HG03571 (cell line): Measurements from ENCODE around the gene RFC3.
A peak's percentile ranks its signal among the peaks of the same experiment; 100 is the strongest.
"Not testable (repeated sequence)": the region's sequence is repeated elsewhere in the genome, so short reads cannot be mapped to it uniquely, and the experiment has no call there.

ENCODE experiments used
- ATAC-seq: cut with Tn5 transposase; IDR thresholded peaks from one replicate; pipeline ENCODE4 v1.9.1; 2021; ENCODE audit not compliant: unreplicated experiment

RFC3 gene, protein sequence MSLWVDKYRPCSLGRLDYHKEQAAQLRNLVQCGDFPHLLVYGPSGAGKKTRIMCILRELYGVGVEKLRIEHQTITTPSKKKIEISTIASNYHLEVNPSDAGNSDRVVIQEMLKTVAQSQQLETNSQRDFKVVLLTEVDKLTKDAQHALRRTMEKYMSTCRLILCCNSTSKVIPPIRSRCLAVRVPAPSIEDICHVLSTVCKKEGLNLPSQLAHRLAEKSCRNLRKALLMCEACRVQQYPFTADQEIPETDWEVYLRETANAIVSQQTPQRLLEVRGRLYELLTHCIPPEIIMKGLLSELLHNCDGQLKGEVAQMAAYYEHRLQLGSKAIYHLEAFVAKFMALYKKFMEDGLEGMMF

DNA sequence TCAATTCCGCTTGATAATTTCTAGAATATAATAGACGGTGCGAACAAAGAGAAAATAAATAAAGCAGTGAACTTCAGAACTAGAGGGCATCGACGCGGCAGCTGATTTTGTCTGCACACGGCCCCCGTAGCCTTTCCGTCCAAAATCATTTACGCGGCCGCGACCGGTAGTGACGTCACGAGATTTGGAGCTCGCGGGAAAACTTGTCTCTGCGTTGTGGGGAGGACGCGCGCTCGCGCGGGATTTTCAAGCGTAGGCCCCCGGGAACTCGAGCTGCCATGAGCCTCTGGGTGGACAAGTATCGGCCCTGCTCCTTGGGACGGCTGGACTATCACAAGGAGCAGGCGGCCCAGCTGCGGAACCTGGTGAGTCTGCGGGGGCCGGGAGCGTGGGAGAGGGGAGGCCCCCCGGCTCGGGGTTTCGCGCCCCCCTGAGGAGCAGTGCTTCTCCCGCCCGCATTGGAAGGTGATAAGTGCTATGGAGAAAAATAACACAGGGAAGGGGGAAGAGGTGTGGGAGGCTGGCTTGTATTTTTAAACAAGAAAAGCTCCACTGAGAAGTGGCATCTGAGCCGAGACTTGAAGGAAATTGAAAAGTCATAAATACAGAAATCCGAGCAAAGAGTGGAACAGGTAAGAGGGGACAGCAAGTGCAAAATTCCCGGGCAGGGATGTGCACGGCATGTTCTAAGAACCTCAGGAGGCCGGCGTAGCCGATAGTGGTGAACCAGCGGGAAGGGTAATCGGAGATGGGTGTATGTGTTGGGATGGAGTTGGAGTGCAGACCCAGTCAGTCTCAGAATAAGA lies at the start of gene RFC3:
Gene RFC3 (plus strand): TSS at position 249 of the 806 bp plus-strand sequence. CDS start 30 bp downstream, at position 279.
- ATAC-seq: peak; percentile 93

DNA sequence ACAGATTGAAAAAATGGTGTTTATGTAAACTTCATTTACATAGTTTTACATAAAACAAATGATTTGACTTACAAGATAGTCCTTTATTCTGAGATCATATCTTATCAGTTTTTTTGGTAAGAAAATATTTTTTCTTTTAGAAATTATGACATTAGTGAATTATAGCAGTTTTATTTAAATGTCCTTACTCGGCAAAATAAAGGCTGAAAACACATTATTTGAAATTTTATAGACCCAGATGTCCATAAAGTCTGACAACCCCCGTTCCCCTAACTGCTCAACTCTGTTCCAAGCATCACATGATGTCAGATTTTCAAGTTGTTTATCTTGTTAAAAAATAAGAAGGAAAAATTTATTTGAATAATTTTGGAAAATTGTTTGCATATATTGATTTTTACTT lies 46.7 kb upstream of the RFC3 start:
- ATAC-seq: no peak

DNA sequence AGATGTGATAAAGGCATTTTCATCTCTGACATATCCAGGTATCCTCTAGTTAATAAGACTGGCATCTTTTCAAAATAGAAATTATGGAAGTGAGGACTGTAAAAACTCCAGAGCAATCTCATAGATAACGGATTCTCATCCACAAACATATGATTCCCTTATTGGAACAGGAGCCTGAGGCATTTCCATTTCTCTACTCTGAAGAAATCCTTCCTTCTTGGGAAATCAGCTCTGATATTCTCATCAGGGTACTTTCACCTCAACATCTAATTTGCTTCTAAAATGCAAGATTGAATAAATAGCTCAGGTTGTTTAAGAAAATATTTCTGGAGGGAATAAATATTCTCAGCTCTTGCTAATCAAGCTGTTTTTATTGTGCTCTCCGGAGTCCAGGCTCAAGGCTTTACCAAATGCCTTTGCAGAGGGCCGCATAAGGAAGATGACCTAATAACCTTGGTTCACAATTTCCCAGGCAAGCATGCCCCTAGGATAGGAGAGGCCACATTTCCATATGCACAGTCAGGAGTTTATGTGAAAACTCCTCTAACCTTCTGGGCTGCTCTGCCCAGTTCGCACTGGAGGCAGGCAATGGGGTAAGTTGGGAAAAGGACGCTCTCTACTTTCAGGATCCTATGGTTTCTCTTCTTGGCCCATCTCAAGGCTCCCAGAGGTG lies 44.0 kb upstream of the RFC3 start:
- no peak for ATAC-seq

DNA sequence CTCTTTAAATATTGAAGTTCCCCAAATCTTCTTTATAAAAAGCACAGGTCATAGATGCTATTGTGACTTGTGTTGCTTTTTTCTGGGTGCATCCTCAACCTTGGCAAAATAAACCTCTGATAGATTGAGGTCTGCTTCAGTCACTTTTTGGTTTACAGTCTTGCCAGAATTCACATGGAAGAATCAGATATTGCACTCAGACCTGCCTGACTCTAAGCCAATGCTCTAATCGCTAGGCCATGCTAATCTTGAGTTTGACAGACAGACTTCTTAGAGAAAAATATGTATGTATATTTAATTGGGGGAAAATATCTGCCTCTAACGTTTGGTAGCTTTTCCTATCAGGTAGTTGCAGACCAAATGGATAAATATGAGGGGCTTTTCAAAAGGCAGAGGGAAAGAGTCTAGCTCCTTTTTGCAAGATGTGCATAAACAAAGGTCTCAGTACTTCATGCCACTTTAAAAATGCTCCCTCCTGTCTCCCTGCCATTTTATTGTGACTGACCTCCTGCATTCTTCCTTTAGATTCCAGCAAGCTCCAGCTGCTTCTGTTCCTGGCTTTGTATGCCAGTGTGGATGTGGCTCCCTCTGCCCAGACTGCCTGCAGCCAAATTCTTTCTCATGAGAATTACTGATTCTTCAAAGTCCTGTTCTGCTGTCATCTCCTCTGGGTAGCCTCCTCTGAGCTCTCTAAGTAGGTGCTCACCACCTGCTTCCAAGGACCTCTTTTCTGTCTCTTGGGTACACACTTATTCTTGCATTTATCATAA lies 42.4 kb upstream of the RFC3 start:
- no peak for ATAC-seq

DNA sequence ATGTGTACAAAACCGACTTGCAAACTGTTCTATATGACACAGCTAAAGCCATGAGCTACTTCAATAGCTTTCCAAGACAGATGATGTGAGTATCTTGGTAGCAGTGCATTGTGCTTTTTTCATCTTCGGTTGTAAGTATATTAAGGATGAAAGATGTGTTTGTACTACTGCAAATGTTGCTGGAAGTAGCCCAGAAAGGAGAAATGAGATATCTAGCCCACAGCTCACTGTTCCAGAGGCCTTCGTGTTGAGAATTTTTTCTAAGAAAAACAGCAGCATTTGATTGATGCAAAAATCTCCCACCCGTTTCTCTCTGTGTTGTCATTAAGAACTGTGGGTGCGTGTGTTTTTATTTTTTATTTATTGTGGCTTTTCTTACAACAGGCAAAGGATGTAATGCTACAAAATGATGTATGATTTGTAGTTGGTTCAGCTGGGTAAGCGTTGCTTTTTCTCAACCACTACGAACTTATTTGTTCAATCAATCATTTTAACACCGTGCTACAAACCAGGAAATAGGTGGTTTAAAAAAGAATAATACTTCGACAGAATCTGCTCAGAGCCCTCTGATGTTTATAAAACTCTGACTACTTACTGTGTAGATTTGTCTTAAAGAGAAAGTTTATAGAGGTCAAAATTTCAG lies 41.6 kb upstream of the RFC3 start:
- ATAC-seq: no peak

DNA sequence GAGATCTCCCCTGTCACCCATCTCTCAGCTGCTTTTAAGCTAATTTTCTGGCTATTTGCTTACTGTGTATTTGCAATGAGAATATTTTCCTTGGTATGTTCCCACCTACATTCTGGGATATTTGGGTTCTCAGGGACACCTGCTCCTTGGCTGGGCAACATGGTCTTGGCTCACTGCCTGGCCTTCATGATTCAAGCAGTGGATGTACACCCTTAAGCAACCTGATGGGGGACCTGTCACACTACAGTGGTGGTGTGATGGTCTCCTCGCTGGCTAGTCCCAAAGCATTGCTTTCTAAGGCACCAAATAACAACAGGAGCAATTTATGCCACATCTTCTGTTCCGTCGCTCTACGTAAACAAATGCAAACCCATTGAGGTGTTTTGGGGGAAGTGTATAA lies 35.3 kb upstream of the RFC3 start:
- ATAC-seq: no peak

DNA sequence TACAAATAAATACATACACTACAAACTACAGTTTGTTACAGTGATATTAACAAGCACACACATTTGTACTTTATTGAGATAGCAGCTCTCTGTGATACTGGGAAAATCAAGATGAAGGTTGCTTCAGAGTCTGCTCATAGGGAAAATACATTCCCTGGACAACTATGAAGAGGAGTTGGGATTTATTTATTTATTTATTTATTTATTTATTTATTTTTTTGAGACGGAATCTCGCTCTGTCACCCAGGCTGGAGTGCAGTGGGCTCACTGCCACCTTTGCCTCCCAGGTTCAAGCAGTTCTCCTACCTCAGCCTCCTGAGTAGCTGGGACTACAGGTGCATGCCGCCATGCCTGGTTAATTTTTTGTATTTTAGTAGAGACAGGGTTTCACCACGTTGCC lies 34.7 kb upstream of the RFC3 start:
- ATAC-seq: not testable (repeated sequence)

DNA sequence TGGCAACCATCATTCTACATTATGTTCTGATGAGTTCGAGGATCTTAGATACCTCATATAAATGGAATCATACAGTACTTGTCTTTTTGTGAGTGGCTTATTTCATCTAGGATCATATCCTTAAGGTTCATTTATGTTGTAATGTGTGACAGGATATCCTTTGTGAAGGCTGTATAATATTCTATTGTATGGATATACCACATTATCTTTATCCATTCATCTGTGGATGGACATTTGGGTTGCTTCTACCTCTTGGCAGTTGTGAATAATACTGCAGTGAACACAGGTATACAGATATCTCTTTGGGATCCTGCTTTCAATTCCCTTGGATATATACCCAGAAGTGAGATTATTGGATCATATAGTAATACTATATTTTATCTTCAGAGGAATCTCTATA lies 33.2 kb upstream of the RFC3 start:
- no peak for ATAC-seq

DNA sequence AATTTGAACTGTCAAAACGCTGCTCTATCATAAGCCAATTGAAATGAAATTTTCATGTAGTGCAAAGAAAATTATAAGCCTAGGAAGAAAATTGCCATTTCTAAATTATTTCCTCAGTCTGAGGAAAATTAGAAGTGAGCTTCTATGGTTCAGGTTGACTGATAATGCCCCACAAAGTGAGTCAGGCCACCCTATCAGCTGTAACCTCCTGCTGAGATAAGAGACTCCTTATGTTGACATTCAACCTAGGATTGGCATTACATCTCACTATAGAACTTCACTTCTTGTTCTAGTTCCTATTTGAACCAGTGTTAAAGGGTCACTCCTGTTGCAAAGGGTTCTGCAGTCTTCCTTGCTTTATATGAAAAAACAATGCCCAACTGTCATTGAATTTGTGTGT lies 32.6 kb upstream of the RFC3 start:
- ATAC-seq: no peak

DNA sequence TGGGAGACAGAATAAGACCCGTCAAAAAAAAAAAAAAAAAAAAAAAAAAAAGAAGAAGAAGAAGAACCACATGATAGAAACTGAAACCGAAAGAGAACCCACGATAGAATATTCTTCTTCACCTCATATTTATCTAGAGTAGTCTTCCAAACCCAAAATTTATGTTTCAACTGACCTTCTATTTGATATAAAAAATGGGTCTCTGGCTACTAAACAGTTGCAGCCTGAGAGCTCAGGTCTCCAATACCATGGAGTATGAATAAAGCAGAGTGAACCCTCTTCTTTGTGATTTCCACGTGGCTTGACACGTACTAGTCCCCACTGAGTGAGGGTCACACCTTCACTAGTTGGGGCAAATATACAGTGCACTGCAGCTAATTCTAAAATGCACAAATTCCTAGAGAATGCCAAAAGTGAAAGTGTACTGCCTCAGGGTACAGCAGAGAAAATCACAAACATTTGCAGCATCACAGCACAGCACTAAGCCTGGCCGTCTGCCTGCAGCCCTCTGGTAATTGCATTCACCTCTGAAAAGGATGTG lies 30.8 kb upstream of the RFC3 start:
- no peak for ATAC-seq

DNA sequence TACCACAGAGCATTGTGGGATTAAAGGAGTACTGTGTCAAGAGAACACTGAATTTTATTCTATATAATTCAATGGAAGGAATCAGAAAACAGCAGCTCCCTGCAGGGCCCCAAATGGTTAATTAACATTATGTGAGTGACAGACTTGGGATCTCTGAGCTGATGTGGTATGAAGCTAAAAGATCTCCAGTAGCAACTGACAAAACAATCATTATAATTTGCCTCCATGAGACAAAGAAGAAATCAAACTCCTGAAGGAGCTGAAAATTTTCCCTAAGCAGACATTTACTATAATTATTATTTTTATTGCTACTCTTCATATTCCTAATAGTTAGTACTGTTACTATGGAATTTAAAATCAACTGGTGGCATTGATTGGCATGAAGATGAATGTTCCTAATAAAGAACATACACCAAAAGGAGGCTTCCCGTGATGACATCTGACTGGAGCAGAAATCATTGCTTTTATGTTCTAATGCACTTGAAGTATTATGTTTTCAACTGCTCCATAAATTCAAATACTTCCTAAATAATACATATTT lies 28.8 kb upstream of the RFC3 start:
- ATAC-seq: no peak

DNA sequence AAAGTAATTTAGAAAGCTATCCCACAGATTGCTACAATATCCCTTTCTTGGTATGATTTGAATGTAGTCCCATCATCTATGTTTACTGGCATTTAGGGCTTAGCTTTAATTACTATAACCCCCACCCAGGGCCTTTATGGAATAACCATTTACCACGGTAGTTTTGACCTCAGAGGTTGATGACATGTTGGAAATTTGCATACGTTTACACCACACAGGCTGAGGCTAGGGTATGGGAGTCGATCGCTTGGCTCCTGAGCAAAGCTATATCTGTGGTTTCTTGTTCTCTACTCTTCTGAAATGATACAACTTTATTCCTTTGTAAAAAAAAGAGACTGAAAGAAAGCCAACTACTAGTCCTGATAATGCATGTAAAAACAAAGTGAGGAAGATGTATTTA lies 28.2 kb upstream of the RFC3 start:
- no peak for ATAC-seq

DNA sequence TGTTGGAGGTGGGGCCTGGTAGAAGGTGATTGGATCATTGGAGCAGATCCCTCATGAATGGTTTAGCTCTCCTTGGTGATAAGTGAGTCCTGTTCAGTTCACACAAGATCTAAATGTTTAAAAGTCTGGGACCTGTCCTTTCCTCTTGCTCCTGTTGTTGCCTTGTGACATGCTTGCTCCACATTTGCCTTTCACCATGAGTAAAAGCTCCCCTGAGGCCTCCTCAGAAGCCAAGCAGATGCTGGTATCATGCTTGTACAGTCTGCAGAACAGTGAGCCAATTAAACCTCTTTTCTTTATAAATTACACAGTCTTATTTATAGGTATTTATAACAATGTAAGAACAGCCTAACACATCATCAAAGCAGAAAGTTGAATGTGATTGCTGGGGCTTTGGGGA lies 24.2 kb upstream of the RFC3 start:
- ATAC-seq: no peak

DNA sequence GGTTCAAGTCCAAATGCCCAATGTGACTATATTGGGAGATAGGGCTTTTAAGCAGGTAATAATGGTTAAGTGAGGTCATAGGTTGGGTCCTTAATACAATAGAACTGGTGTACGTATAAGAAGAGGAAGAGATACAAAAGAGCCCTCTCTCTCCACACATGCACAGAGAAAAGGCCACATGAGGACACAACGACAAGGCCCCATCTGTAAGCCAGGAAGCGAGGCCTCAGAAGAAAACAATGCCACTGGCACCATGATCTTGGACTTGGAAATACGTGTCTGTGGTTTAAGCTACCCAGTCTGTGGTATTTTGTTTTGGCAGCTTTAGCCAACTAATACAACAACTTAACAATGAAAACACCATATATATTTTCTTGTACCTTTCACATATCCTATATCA lies 23.4 kb upstream of the RFC3 start:
- no peak for ATAC-seq

DNA sequence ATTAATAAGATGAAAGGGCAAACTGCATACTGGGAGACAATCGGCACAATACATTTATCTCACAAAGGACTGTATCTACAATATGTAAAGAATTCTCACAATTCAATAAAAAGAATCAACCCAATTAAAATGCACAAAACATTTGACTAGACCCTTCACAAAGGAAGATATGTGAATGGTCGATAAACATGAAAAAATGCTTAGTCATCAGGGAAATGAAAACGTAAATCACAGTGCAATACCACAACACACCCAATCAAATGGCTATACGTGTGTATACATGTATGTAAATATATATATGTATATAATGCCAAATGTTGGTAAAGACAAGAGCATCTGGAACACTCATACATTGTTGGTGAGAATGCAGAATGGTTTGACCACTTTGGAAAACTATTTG lies 21.9 kb upstream of the RFC3 start:
- no peak for ATAC-seq

DNA sequence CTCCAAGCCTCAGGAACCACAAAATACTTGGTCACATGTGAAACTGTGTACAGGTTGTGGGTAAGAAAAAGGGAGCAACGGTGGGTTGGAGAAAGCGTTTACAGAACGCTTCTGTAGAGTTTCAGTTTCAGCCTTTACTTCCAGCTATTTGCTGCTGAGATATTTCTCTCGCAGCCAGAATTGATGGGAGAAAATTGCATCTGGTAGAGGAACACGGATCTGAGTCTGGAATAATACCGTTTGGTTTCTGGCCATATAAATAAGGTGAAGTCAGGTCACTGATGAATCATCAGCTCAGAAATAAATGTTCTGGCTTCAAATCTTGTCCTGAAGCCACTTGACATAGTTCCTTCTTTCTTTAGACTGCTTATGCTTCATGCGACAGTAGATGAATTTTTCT lies 20.3 kb upstream of the RFC3 start:
- ATAC-seq: no peak

DNA sequence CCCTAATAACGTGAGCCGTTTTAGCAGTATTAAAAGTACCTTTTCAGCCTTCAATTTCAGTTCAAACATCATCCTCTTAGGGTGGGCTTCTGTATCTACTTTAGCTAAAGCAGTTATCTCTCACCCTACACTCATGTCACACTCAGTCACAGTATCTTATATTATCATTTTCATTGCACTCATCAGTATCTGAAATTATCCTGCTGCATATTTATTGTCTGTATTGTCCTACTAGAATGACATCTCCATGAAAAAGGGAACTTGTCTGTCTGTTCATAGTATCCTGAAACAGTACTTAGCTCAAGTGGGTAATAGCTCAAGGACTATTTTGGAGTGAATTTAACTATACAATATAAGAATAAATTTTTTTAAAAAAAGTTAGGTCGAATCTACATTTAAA lies 19.9 kb upstream of the RFC3 start:
- ATAC-seq: no peak

DNA sequence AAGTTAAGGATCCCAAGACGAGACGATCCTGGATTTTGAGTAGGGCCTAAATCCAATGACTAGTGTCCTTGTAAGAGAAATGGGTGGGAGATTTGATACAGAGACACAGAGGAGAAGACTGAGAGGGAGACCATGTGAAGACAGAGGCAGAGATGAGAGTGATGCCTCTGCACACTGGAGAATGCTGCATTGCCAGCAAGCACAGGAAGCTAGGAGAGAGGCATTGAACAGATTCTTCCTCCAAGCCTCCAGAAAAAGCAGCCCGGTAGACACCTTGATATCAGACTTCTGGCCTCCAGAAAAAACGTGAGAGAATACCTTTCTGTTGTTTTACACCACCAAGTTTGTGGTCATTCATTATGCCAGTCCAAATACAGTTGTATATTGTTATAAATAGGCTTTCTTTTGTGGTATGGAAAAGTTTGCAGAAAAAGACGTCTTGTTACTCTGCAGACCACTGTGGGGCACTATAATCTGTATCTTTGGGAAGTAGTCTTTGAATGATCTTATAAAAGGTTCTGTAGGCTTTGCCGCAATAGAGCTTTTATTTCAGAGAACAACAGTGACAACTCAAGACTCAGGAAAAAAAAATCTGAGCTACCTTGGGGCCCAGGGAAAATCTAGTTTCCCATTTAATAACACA lies 17.9 kb upstream of the RFC3 start:
- ATAC-seq: no peak

DNA sequence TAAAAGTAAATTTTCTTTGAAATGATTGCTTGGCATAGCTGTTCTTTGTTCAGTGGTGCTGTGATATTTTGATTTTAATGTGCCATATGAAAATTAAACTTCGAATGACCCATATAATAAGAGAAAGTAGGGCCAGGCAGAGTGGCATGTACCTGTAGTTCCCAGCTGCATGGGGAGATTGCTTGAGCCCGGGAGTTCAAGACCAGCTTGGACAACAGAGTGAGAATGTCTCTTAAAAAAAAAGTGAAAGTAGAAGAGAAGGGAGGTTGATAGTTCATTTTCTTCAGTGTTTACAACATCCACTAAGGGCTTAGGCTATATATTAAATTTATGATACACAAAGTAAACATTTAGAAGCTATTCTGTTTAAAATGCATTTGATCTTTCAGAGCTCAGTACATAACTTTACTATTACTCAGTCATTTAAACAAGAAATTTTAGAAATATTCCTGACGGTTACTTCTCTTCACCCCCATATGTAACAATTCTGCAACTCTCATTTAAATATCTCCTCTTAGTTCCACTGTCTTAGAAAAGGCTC lies 17.2 kb upstream of the RFC3 start:
- no peak for ATAC-seq
